COR-L47 (cell line): ENCODE measurements around the gene LOXHD1.

Experiments used
- DNase-seq: peaks from one replicate; lab custom pipeline; 2025; lab: John Stamatoyannopoulos, UW

The LOXHD1 gene

DNA sequence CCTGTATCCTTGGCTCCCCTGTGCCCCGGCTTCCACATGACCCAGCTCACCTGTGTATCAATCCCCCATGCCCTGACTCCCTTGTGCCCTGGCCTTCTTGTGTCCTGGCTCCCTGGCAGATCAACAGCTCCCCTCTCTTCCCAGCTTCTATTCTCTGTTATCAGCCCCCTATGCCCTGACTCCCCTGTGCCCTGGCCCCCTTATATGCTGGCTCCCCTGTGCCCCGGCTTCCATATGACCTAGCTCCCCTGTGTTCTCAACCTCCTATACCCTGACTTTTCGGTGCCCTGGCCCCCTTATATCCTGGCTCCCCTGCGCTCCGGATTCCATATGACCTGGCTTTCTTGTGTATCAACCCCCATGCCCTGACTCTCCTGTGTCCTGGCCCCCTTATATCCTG lies 209.2 kb downstream of the LOXHD1 start:
- no peak for DNase-seq

DNA sequence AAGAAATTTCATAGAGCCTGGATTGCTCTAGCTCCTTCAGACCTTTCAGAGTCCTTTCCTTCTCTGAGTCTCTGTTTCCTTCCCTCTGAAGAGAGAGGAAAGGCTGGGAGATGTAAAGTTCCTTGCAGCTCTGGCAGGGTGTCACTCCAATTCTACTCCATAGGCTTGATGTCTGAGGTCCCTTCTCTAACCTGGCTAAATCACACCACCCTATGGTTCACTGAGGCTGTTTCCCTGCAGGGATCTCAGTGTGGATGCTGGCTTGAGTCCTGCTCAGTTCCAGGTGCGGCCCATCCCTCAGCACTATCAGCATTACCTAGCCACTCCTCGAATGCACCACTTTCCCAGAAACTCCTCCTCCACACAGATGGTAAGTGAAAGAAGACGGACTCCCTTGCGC lies 209.7 kb downstream of the LOXHD1 start:
- no peak for DNase-seq

DNA sequence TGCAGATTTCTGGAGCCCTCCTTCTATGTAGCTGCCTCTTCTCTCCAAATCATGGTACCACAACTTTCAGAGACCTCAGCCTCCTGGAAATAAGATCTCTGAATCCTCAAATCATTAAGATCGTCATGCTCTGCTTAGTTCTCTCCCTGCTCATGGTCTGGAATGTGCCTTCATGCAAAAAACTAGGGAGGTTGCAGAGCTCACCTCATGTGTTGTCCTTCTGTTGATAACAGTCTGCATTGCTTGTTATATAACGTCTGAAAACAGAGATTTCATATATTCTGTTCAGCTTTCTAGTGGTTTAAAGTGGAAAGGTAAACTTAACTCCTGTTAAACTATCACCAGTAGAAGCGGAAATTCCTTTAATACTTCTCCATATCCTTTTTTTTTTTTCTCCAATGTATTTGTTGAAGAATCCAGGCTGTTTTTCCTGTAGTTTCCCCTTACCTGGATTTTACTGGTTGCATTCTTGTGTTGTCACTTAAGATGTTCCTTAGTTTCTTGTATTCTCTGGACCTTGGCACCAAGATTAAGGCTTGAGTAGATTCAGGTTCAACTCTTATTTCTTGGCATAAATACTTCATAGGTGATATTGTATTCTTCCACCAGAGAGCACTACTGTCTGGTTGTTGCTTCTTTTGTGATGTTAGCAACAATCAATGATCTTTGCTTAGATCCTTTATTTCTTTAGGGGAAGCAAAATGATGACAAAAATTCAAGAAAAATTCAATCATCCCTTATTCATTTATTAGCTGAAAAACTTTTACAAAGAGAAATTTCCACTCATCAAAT lies 211.3 kb downstream of the LOXHD1 start:
- DNase-seq: no peak

DNA sequence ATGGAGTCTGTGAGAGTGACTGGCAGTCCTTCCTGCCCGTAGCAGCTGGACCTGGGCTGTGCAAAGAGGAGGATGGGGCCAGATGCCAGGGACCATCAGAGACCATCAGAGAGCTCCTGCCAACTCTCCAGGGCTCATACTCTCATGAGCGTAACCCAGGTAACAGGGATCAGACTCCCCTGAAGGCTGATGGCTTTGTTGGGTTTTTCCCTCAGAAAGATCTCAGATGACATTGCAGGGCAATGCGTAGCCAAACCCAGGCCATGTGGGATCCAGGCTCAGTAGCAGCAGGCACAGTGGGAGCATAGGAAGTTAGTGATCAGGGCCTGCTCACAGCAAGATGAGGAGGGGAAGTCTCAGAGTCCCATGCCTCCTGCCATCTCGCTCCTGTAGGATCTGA lies 218.0 kb downstream of the LOXHD1 start:
- DNase-seq: no peak

DNA sequence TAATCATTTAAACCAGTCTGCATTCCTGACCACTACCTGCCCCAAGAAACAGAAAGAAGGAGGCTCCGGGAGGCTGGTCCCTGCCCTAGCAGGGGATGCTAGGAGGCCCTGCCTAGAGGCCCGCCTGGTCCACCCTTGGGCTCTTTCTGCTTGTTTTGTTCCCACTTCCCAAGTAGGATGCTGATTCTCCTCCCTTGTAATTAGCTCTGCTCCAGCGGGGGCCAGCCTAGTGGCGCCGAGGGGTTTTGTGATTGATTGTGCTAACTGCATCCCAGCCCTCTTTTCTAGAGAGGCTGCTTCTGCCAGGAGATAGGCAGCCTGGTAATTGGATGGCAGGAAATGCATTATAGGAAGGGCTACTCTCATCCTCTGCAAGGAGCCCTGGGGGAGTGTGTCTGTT lies 220.0 kb downstream of the LOXHD1 start:
- no peak for DNase-seq

DNA sequence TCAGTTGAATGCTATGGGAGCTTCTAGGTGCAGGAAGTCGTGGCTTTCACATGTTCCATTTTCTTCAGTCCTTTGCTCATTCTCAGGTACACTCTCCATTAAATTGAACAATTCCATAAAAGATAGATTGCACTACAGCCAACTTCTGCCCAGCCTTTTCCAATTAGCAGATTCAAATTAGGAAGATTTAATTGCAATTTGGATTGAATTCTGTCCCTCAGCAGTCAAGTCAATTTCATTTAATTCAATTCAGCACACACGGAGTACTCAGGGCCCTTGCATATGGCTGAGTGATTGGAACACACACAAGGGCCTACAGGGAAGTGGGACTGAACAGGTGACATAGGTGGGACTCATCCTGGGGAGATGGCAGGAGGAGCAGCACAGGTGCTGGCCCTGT lies 220.4 kb downstream of the LOXHD1 start:
- DNase-seq: no peak

DNA sequence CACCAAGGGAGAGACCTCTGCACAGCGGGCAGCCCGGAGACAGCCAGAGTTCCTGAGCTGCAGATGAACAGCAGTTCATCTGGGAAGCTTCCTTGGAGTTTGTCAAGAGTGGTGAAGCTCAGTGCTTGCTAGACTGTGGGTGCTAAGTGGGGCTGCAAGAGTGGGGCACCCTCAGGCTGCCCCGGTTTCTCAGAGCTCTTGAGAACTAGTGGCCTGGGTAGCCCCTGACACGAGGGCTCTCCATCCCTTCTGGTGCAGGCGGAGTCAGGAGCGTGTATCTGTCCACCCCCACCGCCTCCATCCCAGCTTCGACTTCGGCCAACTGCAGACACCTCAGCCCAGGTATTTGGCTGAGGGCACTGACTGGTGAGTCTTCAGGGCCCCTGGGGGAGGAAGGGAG lies 222.0 kb downstream of the LOXHD1 start:
- DNase-seq: no peak

DNA sequence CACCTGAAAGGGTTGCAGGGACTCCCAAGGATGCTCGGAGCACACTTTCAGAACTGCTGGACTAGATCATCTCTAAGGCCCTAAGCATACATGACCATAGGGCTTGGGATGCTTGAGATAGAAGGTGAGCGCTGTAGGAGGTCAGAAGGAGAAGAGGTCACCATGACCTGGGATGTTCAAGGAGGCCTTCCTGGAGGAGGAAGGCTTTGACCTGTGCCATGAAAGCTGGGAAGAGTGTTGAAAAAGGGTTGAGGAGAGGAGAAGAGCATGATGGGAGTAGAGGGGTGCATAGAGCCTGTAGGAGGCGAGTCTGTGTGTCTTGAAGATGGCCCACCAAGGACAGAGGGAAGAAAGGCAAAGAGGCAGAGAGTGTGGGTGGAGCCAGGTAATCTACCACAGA lies 222.4 kb downstream of the LOXHD1 start:
- DNase-seq: no peak

DNA sequence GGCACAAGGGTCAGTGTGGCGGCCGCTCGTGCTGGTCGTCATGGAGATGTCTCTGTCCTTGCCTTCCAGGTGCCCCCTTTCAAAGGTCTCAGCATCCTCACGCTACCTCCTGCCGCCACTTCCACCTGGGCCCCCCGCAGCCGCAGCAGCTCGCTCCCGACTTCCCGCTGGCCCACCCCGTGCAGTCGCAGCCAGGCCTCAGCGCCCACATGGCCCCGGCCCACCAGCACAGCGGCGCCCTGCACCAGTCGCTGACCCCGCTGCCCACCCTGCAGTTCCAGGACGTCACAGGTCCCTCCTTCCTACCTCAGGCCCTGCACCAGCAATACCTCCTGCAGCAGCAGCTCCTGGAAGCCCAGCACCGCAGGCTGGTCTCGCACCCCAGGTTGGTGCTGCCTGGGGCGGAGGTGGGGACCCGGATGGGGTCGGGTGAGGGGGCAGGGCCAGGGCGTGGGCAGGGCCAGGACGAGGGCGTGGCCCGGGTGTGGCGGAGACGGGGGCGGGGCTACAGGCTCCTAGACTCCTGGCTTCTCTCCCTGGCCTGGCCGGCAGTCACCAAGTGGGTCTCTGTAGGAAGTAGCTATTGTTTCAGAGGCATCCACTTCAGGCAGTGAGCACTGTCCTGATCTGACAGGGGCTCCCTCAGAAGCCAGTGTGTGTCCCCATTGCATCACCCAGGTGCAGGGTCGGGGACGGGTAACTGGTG lies 223.7 kb downstream of the LOXHD1 start:
- DNase-seq: no peak

DNA sequence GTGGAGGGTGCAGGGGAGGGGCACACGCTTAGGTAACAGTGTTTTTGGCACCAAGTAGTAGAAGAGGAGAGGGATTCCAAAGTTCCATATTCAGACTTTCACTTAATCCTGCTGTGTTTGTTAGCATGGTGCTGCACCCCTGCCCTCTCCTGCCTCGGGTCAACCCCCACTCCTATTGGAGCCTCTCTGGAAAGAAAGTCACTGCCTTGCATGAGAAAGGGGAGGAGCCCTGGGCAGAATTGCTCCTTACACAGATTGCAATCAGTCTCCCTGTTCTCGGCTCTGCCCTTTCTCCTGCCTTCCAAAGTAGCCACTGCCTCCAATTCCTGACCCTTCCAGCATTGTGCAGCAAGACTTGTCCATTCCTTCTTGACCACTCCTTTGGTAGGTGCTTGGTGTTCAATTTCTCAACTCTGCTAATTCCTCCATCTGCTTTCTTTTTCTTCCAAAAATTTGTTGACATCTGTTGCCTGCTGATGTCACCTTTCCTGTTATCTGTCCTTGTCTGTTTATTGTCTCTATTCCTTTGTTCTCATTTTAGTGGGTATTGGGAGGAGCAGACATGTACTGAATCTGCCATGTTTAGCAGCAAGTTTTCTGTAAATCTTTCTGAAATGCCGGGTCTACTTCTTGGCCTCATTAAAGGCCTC lies 225.4 kb downstream of the LOXHD1 start:
- DNase-seq: no peak

DNA sequence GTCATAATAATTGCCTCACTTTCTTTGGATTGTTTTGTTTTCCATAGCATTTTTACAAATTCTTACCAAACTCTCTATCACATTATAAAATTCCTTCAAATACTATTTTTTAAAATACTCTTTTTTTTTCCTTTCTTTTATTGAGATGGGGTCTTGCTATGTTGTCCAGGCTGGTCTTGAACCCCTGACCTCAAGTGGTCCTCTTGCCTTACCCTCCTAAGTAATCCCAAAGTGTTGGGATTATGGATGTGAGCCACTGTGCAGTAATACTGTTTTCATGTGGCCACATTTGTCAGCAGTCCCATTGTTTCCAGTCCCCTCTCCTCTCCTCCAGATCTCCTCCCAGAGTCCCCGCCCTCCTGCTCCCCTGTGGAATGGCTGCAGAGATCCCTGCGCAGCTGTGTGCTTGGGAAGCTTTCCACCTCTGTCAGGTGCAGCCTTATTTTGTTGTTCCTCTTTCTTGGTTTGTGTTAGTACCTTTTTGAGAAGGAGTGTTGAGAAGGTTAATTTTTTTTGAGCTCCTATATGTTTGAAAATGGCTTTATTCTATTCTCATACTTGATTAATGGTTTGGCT lies 227.3 kb downstream of the LOXHD1 start:
- DNase-seq: no peak

DNA sequence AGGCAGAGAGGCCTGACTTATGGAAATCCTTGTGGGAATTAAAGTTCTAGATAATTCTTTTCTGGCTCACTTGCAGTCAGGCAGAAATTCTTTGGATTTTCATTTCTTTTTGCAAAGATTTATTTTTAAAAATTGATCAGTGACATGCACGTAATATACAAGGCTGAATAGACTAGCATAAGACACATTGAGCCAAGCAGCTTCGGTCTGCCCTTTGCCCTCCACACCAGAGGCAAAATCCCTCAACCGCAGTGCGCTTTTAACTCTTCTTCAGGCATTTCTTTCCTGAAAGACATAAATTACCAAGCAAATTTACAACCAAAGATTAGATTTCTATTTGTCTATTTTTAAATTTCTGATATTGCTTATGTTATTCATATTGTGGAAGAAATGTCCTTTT lies 227.9 kb downstream of the LOXHD1 start:
- DNase-seq: no peak

DNA sequence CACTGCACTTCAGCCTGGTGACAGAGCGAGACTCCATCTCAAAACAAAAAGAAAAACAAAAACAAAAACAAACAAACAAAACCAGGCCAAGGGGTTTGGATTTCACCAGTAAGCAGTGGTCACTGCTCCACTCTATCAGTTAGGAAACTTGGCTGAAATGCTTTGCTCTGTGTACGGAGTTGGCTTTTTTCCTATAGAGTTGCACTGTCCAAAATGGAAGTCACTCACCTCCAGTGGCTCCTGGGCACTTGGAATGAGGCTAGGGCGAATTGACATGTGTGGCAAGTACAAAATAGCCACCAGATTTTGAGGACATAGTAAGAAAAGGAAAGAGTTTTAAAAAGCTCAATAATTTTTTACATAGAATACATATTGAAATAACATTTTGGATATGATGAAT lies 228.7 kb downstream of the LOXHD1 start:
- no peak for DNase-seq

DNA sequence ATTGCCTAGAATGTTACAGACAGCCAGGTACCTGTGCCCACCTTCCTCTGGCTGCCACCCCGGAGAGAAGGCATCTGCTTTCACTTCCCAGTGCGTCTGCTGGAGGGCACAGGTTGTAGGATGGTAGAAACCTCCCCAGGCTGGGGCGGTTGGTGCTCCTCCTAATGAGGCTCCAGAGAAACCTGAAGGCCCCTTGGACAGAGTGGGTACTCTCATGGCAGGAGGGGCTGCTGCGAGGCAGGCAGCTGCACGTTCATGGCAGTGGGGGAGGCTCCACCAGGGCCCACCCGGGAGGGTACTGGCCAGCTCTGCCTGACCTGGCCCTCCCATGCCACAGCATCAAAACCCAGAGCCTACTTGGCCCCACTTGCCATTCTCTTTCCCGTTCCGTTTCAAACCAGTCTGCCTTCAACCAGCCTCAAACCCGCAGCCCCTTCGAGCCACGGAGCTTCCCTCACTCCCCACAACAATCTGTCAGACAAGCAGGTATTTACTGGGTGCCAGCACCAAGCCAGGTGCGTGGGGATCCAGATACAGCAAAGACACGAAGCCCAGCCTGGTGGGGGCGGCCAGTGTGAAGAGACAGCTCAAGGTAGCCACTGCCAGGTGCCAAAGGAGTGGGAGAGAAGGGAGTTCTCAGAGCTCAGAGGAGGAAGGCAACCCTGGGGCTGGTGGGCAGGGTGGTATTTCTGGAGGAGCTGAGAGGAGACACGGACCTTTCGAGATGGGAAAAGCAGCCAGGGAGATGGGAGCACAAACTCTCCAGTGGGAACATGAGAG lies 229.6 kb downstream of the LOXHD1 start:
- DNase-seq: no peak
